Adrenal gland (tissue), 12 donors: ENCODE data around the gene SYT13. TPM values are rescaled to one million over a fixed set of nuclear protein-coding genes. Genes with fewer than 3 reads are reported as not detected.

Experiments
- DNase-seq, 7 donors: peaks; one replicate each; pipeline ENCODE4 v3.0.0-alpha.2; 2019 to 2020
- H3K27ac ChIP-seq, 5 donors: fragments of 200-600 bp; sonication (generic) in 4 of 5; 1 replicate in 3 of 5; 2 replicates in 2 of 5; pipeline versions ENCODE4 v1.5.1 to v1.8.0; 2016 to 2020; ENCODE audit warnings: mild to moderate bottlenecking in 1 of 5
- H3K27me3 ChIP-seq: fragments of 200-600 bp; 2 replicates; pipeline ENCODE4 v1.8.0; 2021
- H3K36me3 ChIP-seq, 2 donors: fragments of 200-600 bp; replicated peaks in 1 of 2; 1 replicate in 1 of 2; 2 replicates in 1 of 2; pipeline versions ENCODE4 v1.5.1 to v1.8.0; 2018 to 2022
- H3K4me1 ChIP-seq, 2 donors: fragments of 200-600 bp; replicated peaks in 1 of 2; 1 replicate in 1 of 2; 2 replicates in 1 of 2; pipeline versions ENCODE4 v1.5.1 to v1.8.0; 2018 to 2021
- H3K4me3 ChIP-seq, 4 donors: fragments of 200-600 bp; sonication (generic) in 3 of 4; one replicate each; pipeline ENCODE4 v1.5.1; 2016 to 2018
- H3K9me3 ChIP-seq, 3 donors: fragments of 200-600 bp; sonication (generic) in 1 of 3; replicated peaks in 1 of 3; 1 replicate in 2 of 3; 2 replicates in 1 of 3; pipeline versions ENCODE4 v1.5.1 to v1.8.0; 2016 to 2021
- POLR2A ChIP-seq, 2 donors: fragments of 450-650 bp; IDR thresholded peaks; one replicate each; pipeline ENCODE4 v1.6.1; 2017; ENCODE audit warnings: antibody characterized with exemption in 2 of 2, mild to moderate bottlenecking in 2 of 2, moderate library complexity in 1 of 2
- WGBS, 4 donors: extraction: QIAGEN DNeasy Blood & Tissue Kit in 2 of 4; methylation state at CpG; one replicate each; pipeline versions ENCODE4 v1.1.5 to v1.1.7; 2013 to 2017; 5-methylcytosine and 5-hydroxymethylcytosine counted together
- intact Hi-C, 2 donors: fragments of 100-400 bp; cut with DNase I; formaldehyde crosslinking; loops; one replicate each; pipeline versions ENCODE4 v1.14.1 to v1.15.0; 2022 to 2023
- polyA plus RNA-seq, 3 donors: library from polyadenylated mRNA; stranded (reverse); fragments of 200-250 nt in 2 of 3; fragments of 350-450 nt in 1 of 3; fragmentation: Illumina TruSeq in 1 of 3; extraction: RNeasy Lipid Tissue Mini Kit (QIAGEN cat#74804) in 1 of 3; gene quantifications; one replicate each; pipeline ENCODE4 v1.2.3, GENCODE V29; 2013 to 2014
- total RNA-seq, 9 donors: library from RNA; depleted of rRNA in 4 of 9; stranded (reverse); fragments of >200 nt in 4 of 9; fragments of 120-200 nt in 1 of 9; fragmentation: NEBNext Ultra II Directional in 1 of 9; extraction: Animal tissue kit (Norgen Biotek cat#: 25700) in 1 of 9; gene quantifications; one replicate each; pipeline versions ENCODE4 v1.1.0 to v1.2.4, GENCODE V29; 2013 to 2023
- TF ChIP-seq, protein P1 (sequence below), 6 experiments: fragments of 450-650 bp in 4 of 6; fragments of 200-600 bp in 2 of 6; sonication (generic) in 1 of 6; IDR thresholded peaks; 1 replicate in 5 of 6; 2 replicates in 1 of 6; pipeline versions ENCODE4 v1.5.1 to v1.8.0; 2016 to 2021; ENCODE audit warnings: antibody characterized with exemption in 6 of 6, mild to moderate bottlenecking in 2 of 6, moderate library complexity in 1 of 6
- donor health status: healthy with polysubstance abuse.
- donor health status: Bipolar disorder and iron deficiency.
- donor health status: DM: yes; HTN: yes; CAD: no.
- donor health status: DM: no; HTN: no; CAD: no.
- donor health status: DM: no; HTN: no; CAD: no.
- donor health status: DM: yes; HTN: yes; CAD: no.

The SYT13 gene
- total and polyA plus RNA-seq, 12 donors = 0.50 to 6.6 (median 2.7) TPM; not detected in 4

- no peaks in the 10 kb centered on the region for H3K4me1 ChIP-seq
- peaks cover 0 to 25% of the 10 kb centered on the region in 2 donors for H3K36me3 ChIP-seq
- intact Hi-C loops = no loop called here
- TF ChIP-seq, protein P1, sequence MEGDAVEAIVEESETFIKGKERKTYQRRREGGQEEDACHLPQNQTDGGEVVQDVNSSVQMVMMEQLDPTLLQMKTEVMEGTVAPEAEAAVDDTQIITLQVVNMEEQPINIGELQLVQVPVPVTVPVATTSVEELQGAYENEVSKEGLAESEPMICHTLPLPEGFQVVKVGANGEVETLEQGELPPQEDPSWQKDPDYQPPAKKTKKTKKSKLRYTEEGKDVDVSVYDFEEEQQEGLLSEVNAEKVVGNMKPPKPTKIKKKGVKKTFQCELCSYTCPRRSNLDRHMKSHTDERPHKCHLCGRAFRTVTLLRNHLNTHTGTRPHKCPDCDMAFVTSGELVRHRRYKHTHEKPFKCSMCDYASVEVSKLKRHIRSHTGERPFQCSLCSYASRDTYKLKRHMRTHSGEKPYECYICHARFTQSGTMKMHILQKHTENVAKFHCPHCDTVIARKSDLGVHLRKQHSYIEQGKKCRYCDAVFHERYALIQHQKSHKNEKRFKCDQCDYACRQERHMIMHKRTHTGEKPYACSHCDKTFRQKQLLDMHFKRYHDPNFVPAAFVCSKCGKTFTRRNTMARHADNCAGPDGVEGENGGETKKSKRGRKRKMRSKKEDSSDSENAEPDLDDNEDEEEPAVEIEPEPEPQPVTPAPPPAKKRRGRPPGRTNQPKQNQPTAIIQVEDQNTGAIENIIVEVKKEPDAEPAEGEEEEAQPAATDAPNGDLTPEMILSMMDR (IDR thresholded peaks at IDR 0.05) = no peak
- TF ChIP-seq POLR2A (IDR thresholded peaks at IDR 0.05) = no peak
- no peaks in the 10 kb centered on the region for H3K27me3 ChIP-seq
- WGBS, 4 donors = 96 to 98% (median 97%) methylated on average over 14 to 39 of the region's 39 CpGs
- H3K9me3 ChIP-seq = no peaks in the 10 kb centered on the region
- no peak overlapping the region for H3K4me3 ChIP-seq
- H3K27ac ChIP-seq = no peak overlapping the region
- DNase-seq = no peak
Measured at GRCh38 chr11:45225961-45226871, 59.9 kb downstream of the SYT13 start.

GRCh38 chr11:45225277-45225676, 60.9 kb downstream of the SYT13 start:
- Histone ChIP-seq H3K4me1 (no peaks in the 10 kb centered on the region), H3K27ac (no peak overlapping the region), H3K27me3 (no peaks in the 10 kb centered on the region), H3K9me3 (no peaks in the 10 kb centered on the region), H3K4me3 (no peak overlapping the region), H3K36me3 (peaks cover 0 to 25% of the 10 kb centered on the region in 2 donors)
- WGBS, 4 donors = 86 to 100% (median 92%) methylated on average over 1 of the region's 1 CpG
- TF ChIP-seq POLR2A (IDR thresholded peaks at IDR 0.05) = no peak
- TF ChIP-seq, protein P1 (IDR thresholded peaks at IDR 0.05) = no peak
- intact Hi-C loops = no loop called here
- DNase-seq = no peak

- no peaks in the 10 kb centered on the region for H3K9me3 ChIP-seq
- no peak overlapping the region for H3K27ac ChIP-seq
- H3K27me3 ChIP-seq = no peaks in the 10 kb centered on the region
- no peak for TF ChIP-seq POLR2A (IDR thresholded peaks at IDR 0.05)
- TF ChIP-seq, protein P1 (IDR thresholded peaks at IDR 0.05) = no peak
- intact Hi-C loops = no loop called here
- no peaks in the 10 kb centered on the region for H3K4me1 ChIP-seq
- no peak for DNase-seq
- H3K36me3 ChIP-seq = peaks cover 0 to 25% of the 10 kb centered on the region in 2 donors
- 93 to 97% (median 95%) methylated on average over 11 of the region's 11 CpGs for WGBS, 4 donors
- H3K4me3 ChIP-seq = no peak overlapping the region
Measured at GRCh38 chr11:45224766-45225165, 61.4 kb downstream of the SYT13 start.

GRCh38 chr11:45223496-45223895, 62.6 kb downstream of the SYT13 start:
- Histone ChIP-seq H3K9me3 (no peaks in the 10 kb centered on the region), H3K27ac (no peak overlapping the region), H3K4me1 (no peaks in the 10 kb centered on the region), H3K27me3 (no peaks in the 10 kb centered on the region), H3K4me3 (no peak overlapping the region), H3K36me3 (peaks cover 0 to 25% of the 10 kb centered on the region in 2 donors)
- intact Hi-C loops = no loop called here
- TF ChIP-seq, protein P1 (IDR thresholded peaks at IDR 0.05) = no peak
- TF ChIP-seq POLR2A (IDR thresholded peaks at IDR 0.05) = no peak
- 90 to 96% (median 93%) methylated on average over 5 of the region's 5 CpGs for WGBS, 4 donors
- no peak for DNase-seq
